SK-N-SH (cell line): ENCODE measurements around the gene MLX. TPM values are rescaled to one million over a fixed set of nuclear protein-coding genes. Genes with fewer than 3 reads are reported as not detected.

Experiments
- CTCF ChIA-PET: fragments of 300-600, 350-600 bp; formaldehyde crosslinking; extraction: SDS; loops from one replicate; lab custom pipeline; 2021; lab: Yijun Ruan, JAX
- POLR2A ChIA-PET: fragments of 350-600 bp; sonication (Branson Sonifier 250); formaldehyde crosslinking; extraction: SDS; loops from one replicate; lab custom pipeline; 2020; ENCODE audit warnings: antibody characterized with exemption, inconsistent platforms; lab: Yijun Ruan, JAX
- DNase-seq: peaks from one replicate; pipeline ENCODE4 v3.0.0; 2012
- H2AFZ ChIP-seq: fragments of 200-600 bp; sonication (generic); 2 replicates; pipeline ENCODE4 v1.8.1; 2016; ENCODE audit warnings: antibody characterized with exemption, mild to moderate bottlenecking, low read depth
- H3F3A ChIP-seq: fragments of 200-600 bp; sonication (generic); replicated peaks from 2 replicates; pipeline ENCODE3; 2016; ENCODE audit warnings: antibody characterized with exemption, mild to moderate bottlenecking; ENCODE audit not compliant: insufficient read depth
- H3K27ac ChIP-seq, 2 experiments: fragments of 200-500 bp in 1 of 2; fragments of 200-600 bp in 1 of 2; sonication (Bioruptor generic) in 1 of 2; sonication (generic), shearing (Covaris generic) in 1 of 2; 2 replicates each; pipeline versions ENCODE4 v1.5.1 to v1.6.1; 2014 to 2016; ENCODE audit warnings: low read depth in 2 of 2, inconsistent platforms in 1 of 2, low read length in 1 of 2, mild to moderate bottlenecking in 1 of 2, mixed read lengths in 1 of 2
- H3K27me3 ChIP-seq: fragments of 200-600 bp; sonication (generic), shearing (Covaris generic); 2 replicates; pipeline ENCODE4 v1.6.1; 2016; ENCODE audit warnings: mixed run types; ENCODE audit not compliant: insufficient read depth
- H3K36me3 ChIP-seq, 2 experiments: fragments of 200-500 bp in 1 of 2; fragments of 200-600 bp in 1 of 2; sonication (Bioruptor generic) in 1 of 2; sonication (generic) in 1 of 2; replicated peaks in 1 of 2; 2 replicates each; pipeline versions ENCODE3 to v1.5.1; 2014 to 2016; ENCODE audit warnings: low read length in 1 of 2, mild to moderate bottlenecking in 1 of 2; ENCODE audit not compliant: insufficient read depth in 2 of 2, control insufficient read depth in 1 of 2
- H3K4me1 ChIP-seq, 2 experiments: fragments of 200-500 bp in 1 of 2; fragments of 200-600 bp in 1 of 2; sonication (Bioruptor generic) in 1 of 2; sonication (generic), shearing (Covaris generic) in 1 of 2; 2 replicates each; pipeline versions ENCODE4 v1.5.1 to v1.6.1; 2014 to 2016; ENCODE audit warnings: low read depth in 1 of 2, low read length in 1 of 2, mixed run types in 1 of 2; ENCODE audit not compliant: insufficient read depth in 2 of 2, control insufficient read depth in 1 of 2
- H3K4me2 ChIP-seq: fragments of 200-600 bp; sonication (generic), shearing (Covaris generic); 2 replicates; pipeline ENCODE4 v1.6.1; 2017; ENCODE audit warnings: mixed run types
- H3K4me3 ChIP-seq, 2 experiments: fragments of 200-500 bp in 1 of 2; fragments of 200-600 bp in 1 of 2; sonication (Bioruptor generic) in 1 of 2; sonication (generic), shearing (Covaris generic) in 1 of 2; 2 replicates each; pipeline versions ENCODE4 v1.5.1 to v1.8.1; 2014 to 2016; ENCODE audit warnings: low read depth in 2 of 2, inconsistent platforms in 1 of 2, low read length in 1 of 2, mild to moderate bottlenecking in 1 of 2, mixed read lengths in 1 of 2, moderate library complexity in 1 of 2
- H3K79me2 ChIP-seq: fragments of 200-600 bp; sonication (generic); 2 replicates; pipeline ENCODE4 v1.8.1; 2017; ENCODE audit warnings: mild to moderate bottlenecking; ENCODE audit not compliant: insufficient read depth
- H3K9ac ChIP-seq: fragments of 200-600 bp; sonication (generic); 2 replicates; pipeline ENCODE4 v1.6.1; 2017; ENCODE audit warnings: mixed run types
- H3K9me2 ChIP-seq: fragments of 200-600 bp; sonication (generic); 2 replicates; pipeline ENCODE4 v1.6.1; 2017; ENCODE audit warnings: mixed run types
- H3K9me3 ChIP-seq: fragments of 200-600 bp; sonication (generic); 2 replicates; pipeline ENCODE4 v1.6.1; 2017; ENCODE audit warnings: mixed run types, mild to moderate bottlenecking, moderate library complexity
- H4K20me1 ChIP-seq: fragments of 200-600 bp; sonication (generic); 2 replicates; pipeline ENCODE4 v1.6.1; 2017; ENCODE audit warnings: mild to moderate bottlenecking, mixed run types; ENCODE audit not compliant: insufficient read depth
- CTCF ChIP-seq: fragments of 200-600 bp; sonication (generic); IDR thresholded peaks from 2 replicates; pipeline ENCODE4 v1.6.1; 2017; ENCODE audit warnings: antibody characterized with exemption, mild to moderate bottlenecking, moderate library complexity
- EP300 ChIP-seq, 2 experiments: IDR thresholded peaks; 2 replicates each; pipeline versions ENCODE4 v1.4.0 to v1.6.1; 2012; ENCODE audit warnings: borderline replicate concordance in 1 of 2, low read depth in 1 of 2, low read length in 1 of 2
- FOXJ3 ChIP-seq: sonication (generic); formaldehyde crosslinking; IDR thresholded peaks from 2 replicates; pipeline ENCODE4 v1.5.1; 2020; ENCODE audit warnings: mild to moderate bottlenecking, missing genetic modification reagents
- GATA2 ChIP-seq: sonication (generic); formaldehyde crosslinking; IDR thresholded peaks from 2 replicates; pipeline ENCODE4 v1.5.0; 2020; ENCODE audit warnings: mild to moderate bottlenecking, missing genetic modification reagents
- MXI1 ChIP-seq: IDR thresholded peaks from 2 replicates; pipeline ENCODE4 v1.6.1; 2012; ENCODE audit warnings: mild to moderate bottlenecking, low read depth, low read length, improper control_type of control experiment
- RAD21 ChIP-seq: IDR thresholded peaks from 2 replicates; pipeline ENCODE4 v1.6.1; 2012; ENCODE audit warnings: mild to moderate bottlenecking, low read length
- RFX5 ChIP-seq: IDR thresholded peaks from 2 replicates; pipeline ENCODE4 v1.6.1; 2012; ENCODE audit warnings: mild to moderate bottlenecking, improper control_type of control experiment, low read length
- RXRA ChIP-seq: IDR thresholded peaks from 2 replicates; pipeline ENCODE4 v1.4.0; 2012; ENCODE audit warnings: low read depth, mild to moderate bottlenecking, borderline replicate concordance
- USF2 ChIP-seq: fragments of 150-350 bp; IDR thresholded peaks from 2 replicates; pipeline ENCODE4 v1.6.1; 2017; ENCODE audit warnings: antibody characterized with exemption, low read length, low read depth, borderline replicate concordance
- YY1 ChIP-seq: IDR thresholded peaks from 2 replicates; pipeline ENCODE4 v1.4.0; 2012; ENCODE audit warnings: low read depth, mild to moderate bottlenecking
- WGBS: methylation state at CpG from one replicate; pipeline ENCODE4 v1.1.6; 2017; ENCODE audit warnings: low lambda C conversion rate; 5-methylcytosine and 5-hydroxymethylcytosine counted together
- polyA plus RNA-seq, 3 experiments: library from polyadenylated mRNA; depleted of rRNA; stranded (reverse); fragments of >200 nt; gene quantifications; 2 replicates each; pipeline ENCODE4 v1.2.3, GENCODE V29; 2012

MLX gene
- polyA plus RNA-seq, 1 of the 3 experiments (the other 2 are of a cell fraction), result 44.5 TPM

GRCh38 chr17:42562388-42563142 lies 4.3 kb upstream of the MLX start:
- no peaks in the 10 kb centered on the region for H3K9me3 ChIP-seq
- peaks cover 56% of the 10 kb centered on the region for H3K79me2 ChIP-seq
- no peak for TF ChIP-seq CTCF
- 0 out of 2 replicates have a peak, but pooled peaks have one; percentile 34 for TF ChIP-seq MXI1
- no peak for TF ChIP-seq RFX5
- TF ChIP-seq FOXJ3 (CRISPR knock-in tag), result 0 out of 2 replicates have a peak, but pooled peaks have one; percentile 4
- no peaks in the 10 kb centered on the region for H4K20me1 ChIP-seq
- peaks cover 13 to 30% of the 10 kb centered on the region in 2 experiments for H3K36me3 ChIP-seq
- H3K4me1 ChIP-seq, result peaks cover 4 to 30% of the 10 kb centered on the region in 2 experiments; a peak in 3 of 4 replicates
- 3% methylated on average over 24 of the region's 48 CpGs for WGBS
- peak overlapping the region; percentile 98 for H3K4me2 ChIP-seq
- ChIA-PET CTCF (interaction anchor here (1.0 to 1.4 kb wide), 2 partner anchors 14 to 15 kb away, joined by 3 to 4 read pairs; no protein-coding TSS in a partner anchor), POLR2A (interaction anchor here (0.6 to 0.8 kb wide), 2 partner anchors 12 to 30 kb away, joined by 3 read pairs; no protein-coding TSS in a partner anchor)
- H3K9ac ChIP-seq, result peak overlapping the region; percentile 86
- H3K4me3 ChIP-seq, result peak overlapping the region; percentile 78 to 98
- H3F3A ChIP-seq, result peaks cover 27% of the 10 kb centered on the region
- H2AFZ ChIP-seq, result peak overlapping the region; percentile 86
- peak overlapping the region; percentile 73 to 82 for H3K27ac ChIP-seq
- H3K27me3 ChIP-seq, result no peaks in the 10 kb centered on the region
- no peaks in the 10 kb centered on the region for H3K9me2 ChIP-seq
- no peak for DNase-seq

GRCh38 chr17:42563143-42563509 lies 3.8 kb upstream of the MLX start:
- no peak for TF ChIP-seq YY1
- no peak for TF ChIP-seq MXI1
- TF ChIP-seq USF2, result no peak
- no peak for TF ChIP-seq GATA2 (CRISPR knock-in tag)
- no peak for TF ChIP-seq RAD21
- TF ChIP-seq RXRA, result no peak
- TF ChIP-seq EP300 (IDR thresholded peaks at IDR 0.05; ENCODE audit: borderline replicate concordance in 1 of 2, low read depth in 1 of 2, low read length in 1 of 2), result no peak
- TF ChIP-seq, all 33 proteins: peak for 0
- peaks cover 4 to 33% of the 10 kb centered on the region in 2 experiments; a peak in 3 of 4 replicates for H3K4me1 ChIP-seq
- H3K36me3 ChIP-seq, result peaks cover 13 to 30% of the 10 kb centered on the region in 2 experiments
- H3K9me2 ChIP-seq, result no peaks in the 10 kb centered on the region
- peak overlapping the region; percentile 78 to 98 for H3K4me3 ChIP-seq
- no peaks in the 10 kb centered on the region for H3K27me3 ChIP-seq
- H3F3A ChIP-seq, result peaks cover 29% of the 10 kb centered on the region
- ChIA-PET CTCF (interaction anchor here (1.0 to 1.4 kb wide), 2 partner anchors 14 to 15 kb away, joined by 3 to 4 read pairs; no protein-coding TSS in a partner anchor), POLR2A (interaction anchor here (0.6 kb wide), 1 partner anchor 11 kb away, joined by 3 read pairs; no protein-coding TSS in a partner anchor)
- no peaks in the 10 kb centered on the region for H4K20me1 ChIP-seq
- peak overlapping the region in 1 of 2 experiments; percentile 73; a peak in 2 of 4 replicates for H3K27ac ChIP-seq
- H3K79me2 ChIP-seq, result peaks cover 61% of the 10 kb centered on the region
- 33% methylated on average over 14 of the region's 14 CpGs for WGBS
- peak overlapping the region; percentile 86 for H3K9ac ChIP-seq
- DNase-seq, result no peak
- no peaks in the 10 kb centered on the region for H3K9me3 ChIP-seq
- peak overlapping the region; percentile 98 for H3K4me2 ChIP-seq
- H2AFZ ChIP-seq, result no peak overlapping the region
